CD14-positive monocyte (primary cell): ENCODE measurements around the gene PRSS58. TPM values are rescaled to one million over a fixed set of nuclear protein-coding genes. Genes with fewer than 3 reads are reported as not detected.

Experiments used
- DNase-seq, 3 donors: peaks; one replicate each; pipeline ENCODE4 v3.0.0-alpha.2; 2011 to 2022
- H2AFZ ChIP-seq: 2 replicates; pipeline ENCODE4 v1.6.0; 2012; ENCODE audit warnings: mild to moderate bottlenecking, low read depth, low read length, inconsistent platforms; ENCODE audit not compliant: insufficient read depth, poor library complexity, severe bottlenecking
- H3K27ac ChIP-seq, 2 donors: 1 replicate in 1 of 2; 2 replicates in 1 of 2; pipeline ENCODE4 v1.5.1; 2012 to 2013; ENCODE audit warnings: low read length in 2 of 2, control low read depth in 1 of 2, inconsistent platforms in 1 of 2, low read depth in 1 of 2, mild to moderate bottlenecking in 1 of 2
- H3K27me3 ChIP-seq, 2 donors: one replicate each; pipeline versions ENCODE4 v1.6.0 to v1.6.1; 2011 to 2013; ENCODE audit warnings: low read length in 2 of 2; ENCODE audit not compliant: control insufficient read depth in 2 of 2, insufficient read depth in 2 of 2
- H3K36me3 ChIP-seq, 2 donors: replicated peaks in 1 of 2; 1 replicate in 1 of 2; 2 replicates in 1 of 2; pipeline versions ENCODE4 v1.5.1 to v1.6.1; 2012 to 2013; ENCODE audit warnings: low read length in 2 of 2, control low read depth in 1 of 2, inconsistent platforms in 1 of 2, mild to moderate bottlenecking in 1 of 2; ENCODE audit not compliant: insufficient read depth in 2 of 2, control insufficient read depth in 1 of 2
- H3K4me1 ChIP-seq, 2 donors: 1 replicate in 1 of 2; 2 replicates in 1 of 2; pipeline versions ENCODE4 v1.5.1 to v1.6.1; 2012 to 2013; ENCODE audit warnings: low read length in 2 of 2, control low read depth in 1 of 2, inconsistent platforms in 1 of 2, mild to moderate bottlenecking in 1 of 2, moderate library complexity in 1 of 2; ENCODE audit not compliant: insufficient read depth in 2 of 2, control insufficient read depth in 1 of 2
- H3K4me2 ChIP-seq: replicated peaks from 2 replicates; pipeline ENCODE3; 2012; ENCODE audit warnings: low read length, moderate library complexity, mild to moderate bottlenecking; ENCODE audit not compliant: poor library complexity, severe bottlenecking; ENCODE audit errors: extremely low read depth
- H3K4me3 ChIP-seq, 3 experiments: fragments of 200-600 bp in 1 of 3; sonication (generic) in 1 of 3; replicated peaks in 1 of 3; 1 replicate in 2 of 3; 2 replicates in 1 of 3; pipeline ENCODE4 v1.5.1; 2011 to 2013; ENCODE audit warnings: low read length in 3 of 3, mild to moderate bottlenecking in 3 of 3, control low read depth in 2 of 3, low read depth in 2 of 3, inconsistent platforms in 1 of 3, moderate library complexity in 1 of 3
- H3K79me2 ChIP-seq: 2 replicates; pipeline ENCODE4 v1.6.0; 2012; ENCODE audit warnings: mild to moderate bottlenecking, control low read depth, inconsistent platforms, low read length, moderate library complexity; ENCODE audit not compliant: insufficient read depth
- H3K9ac ChIP-seq: 2 replicates; pipeline ENCODE4 v1.6.0; 2017; ENCODE audit warnings: low read length, mild to moderate bottlenecking; ENCODE audit not compliant: insufficient read depth, poor library complexity, severe bottlenecking
- H3K9me3 ChIP-seq, 2 donors: replicated peaks in 1 of 2; 1 replicate in 1 of 2; 2 replicates in 1 of 2; pipeline versions ENCODE4 v1.5.1 to v1.6.1; 2012 to 2013; ENCODE audit warnings: low read length in 2 of 2, control low read depth in 1 of 2; ENCODE audit not compliant: control insufficient read depth in 1 of 2, insufficient read depth in 1 of 2
- H4K20me1 ChIP-seq: 2 replicates; pipeline ENCODE4 v1.6.0; 2012; ENCODE audit warnings: mild to moderate bottlenecking, low read length, control low read depth, moderate library complexity; ENCODE audit not compliant: insufficient read depth
- H3K27ac Mint-ChIP-seq, 7 donors: one replicate each; pipeline ENCODE4 v1.8.0; 2020; ENCODE audit warnings: mild to moderate bottlenecking in 7 of 7, mixed read lengths in 7 of 7, moderate library complexity in 6 of 7, inconsistent platforms in 2 of 7
- H3K27me3 Mint-ChIP-seq, 3 donors: one replicate each; pipeline ENCODE4 v1.8.0; 2021 to 2022; ENCODE audit warnings: low read depth in 3 of 3, mild to moderate bottlenecking in 3 of 3, mixed read lengths in 3 of 3, moderate library complexity in 3 of 3, inconsistent platforms in 1 of 3
- H3K36me3 Mint-ChIP-seq, 2 donors: one replicate each; pipeline ENCODE4 v1.8.0; 2020; ENCODE audit warnings: mixed read lengths in 2 of 2, inconsistent platforms in 1 of 2, mild to moderate bottlenecking in 1 of 2
- H3K4me1 Mint-ChIP-seq: one replicate; pipeline ENCODE4 v1.8.0; 2020; ENCODE audit warnings: mild to moderate bottlenecking, mixed read lengths
- H3K4me3 Mint-ChIP-seq, 2 donors: one replicate each; pipeline ENCODE4 v1.8.0; 2020; ENCODE audit warnings: mild to moderate bottlenecking in 2 of 2, mixed read lengths in 2 of 2, moderate library complexity in 1 of 2
- H3K9me3 Mint-ChIP-seq, 7 donors: one replicate each; pipeline ENCODE4 v1.8.0; 2020 to 2022; ENCODE audit warnings: mixed read lengths in 7 of 7, mild to moderate bottlenecking in 6 of 7, moderate library complexity in 6 of 7, inconsistent platforms in 2 of 7
- CTCF ChIP-seq: fragments of 200-600 bp; IDR thresholded peaks from one replicate; pipeline ENCODE4 v1.8.0; 2022; ENCODE audit warnings: antibody characterized with exemption, mild to moderate bottlenecking
- WGBS: methylation state at CpG from one replicate; pipeline ENCODE4 v1.1.5; 2013; ENCODE audit warnings: missing lambda C conversion rate; ENCODE audit not compliant: insufficient coverage; 5-methylcytosine and 5-hydroxymethylcytosine counted together
- intact Hi-C, 2 donors: fragments of 100-400 bp; cut with micrococcal nuclease; formaldehyde crosslinking; loops; one replicate each; pipeline versions ENCODE4 v1.15.0 to v1.15.1; 2023
- polyA plus RNA-seq, 3 donors: library from polyadenylated mRNA; depleted of rRNA in 1 of 3; unstranded in 2 of 3; stranded (reverse) in 1 of 3; fragments of 300-500 nt in 2 of 3; fragments of >200 nt in 1 of 3; fragmentation: Illumina TruSeq in 2 of 3; gene quantifications; 1 replicate in 2 of 3; 2 replicates in 1 of 3; pipeline ENCODE4 v1.2.3, GENCODE V29; 2012 to 2021
- small RNA-seq: library from RNA; depleted of rRNA; stranded (forward); fragments of <200 nt; gene quantifications from one replicate; pipeline ENCODE3, GENCODE V24; 2012; ENCODE audit warnings: low read depth; ENCODE audit not compliant: insufficient read length

Gene PRSS58
- polyA plus RNA-seq, 3 donors = not detected

GRCh38 chr7:142228537-142229104 is 29.2 kb downstream of the PRSS58 start:
- no peak overlapping the region for H3K27ac ChIP-seq
- no peaks in the 10 kb centered on the region for H3K27me3 ChIP-seq
- H2AFZ ChIP-seq = no peak overlapping the region
- H3K36me3 Mint-ChIP-seq = no peaks in the 10 kb centered on the region
- H3K9ac ChIP-seq = no peak overlapping the region
- no CpG with 5 or more reads among the region's 1 CpG for whole genome bisulfite sequencing
- H3K4me2 ChIP-seq = no peak overlapping the region
- TF ChIP-seq CTCF = no peak
- H3K36me3 ChIP-seq = no peaks in the 10 kb centered on the region
- H3K27ac Mint-ChIP-seq = no peak overlapping the region
- H4K20me1 ChIP-seq = no peaks in the 10 kb centered on the region
- peaks cover 1 to 9% (median 4%) of the 10 kb centered on the region in 3 donors for H3K27me3 Mint-ChIP-seq
- intact Hi-C loops = no loop called here
- no peak overlapping the region for H3K4me3 ChIP-seq
- H3K4me3 Mint-ChIP-seq = no peak overlapping the region
- no peaks in the 10 kb centered on the region for H3K79me2 ChIP-seq
- H3K9me3 Mint-ChIP-seq = peaks cover 0 to 2% (median 0%) of the 10 kb centered on the region in 7 donors
- no peaks in the 10 kb centered on the region for H3K4me1 ChIP-seq
- no peaks in the 10 kb centered on the region for H3K9me3 ChIP-seq
- DNase-seq = no peak
- peaks cover 3% of the 10 kb centered on the region for H3K4me1 Mint-ChIP-seq

Small RNA genes within 50 kb of the gene (small RNA-seq; reads per million reads assigned to genes)
- not detected for gene TRBV1

Other genes starting within 250 kb of the PRSS58 start
- under 1 TPM in 1 of 3 donors, not detected in 2; 0.08 TPM for gene MGAM2, start 146.3 kb downstream of the PRSS58 start, polyA plus RNA-seq